K562 (cell line): ENCODE data around the gene RAB6B. TPM values are rescaled to one million over a fixed set of nuclear protein-coding genes. Genes with fewer than 3 reads are reported as not detected.

Source experiments
- ATAC-seq: fragments of 200-7000 bp; cut with Tn5 transposase; 3 replicates; pipeline ENCODE4 v1.9.1; 2020; ENCODE audit warnings: moderate library complexity
- BruUV-seq: library from RNA; stranded (reverse); fragments of 400-500 nt; replicated peaks from 2 replicates; lab custom pipeline; 2021; lab: Mats Ljungman, UMichigan
- CTCF ChIA-PET: fragments of 300-600 bp; formaldehyde crosslinking; extraction: SDS; loops from one replicate; lab custom pipeline; 2021; ENCODE audit warnings: low intra/inter-chr PET ratio; lab: Yijun Ruan, JAX
- POLR2A ChIA-PET: fragments of 300-600, 350-650 bp; sonication (Branson Sonifier 250); formaldehyde crosslinking; extraction: SDS; loops from one replicate; lab custom pipeline; 2021; ENCODE audit warnings: antibody characterized with exemption, inconsistent platforms; lab: Yijun Ruan, JAX
- DNase-seq, 4 experiments: peaks; one replicate each; pipeline versions ENCODE4 v3.0.0 to v3.0.0-alpha.2; 2011 to 2018; ENCODE audit warnings: low spot score in 3 of 4, mixed read lengths in 3 of 4; ENCODE audit errors: extremely low read depth in 1 of 4
- FAIRE-seq: peaks from 2 replicates; lab custom pipeline; 2011; peaks lifted over from hg19 to GRCh38; lab: Jason Lieb, UNC
- H2AFZ ChIP-seq: 2 replicates; pipeline ENCODE4 v1.6.0; 2011; ENCODE audit warnings: low read depth, low read length, control low read depth, inconsistent platforms
- H3K27ac ChIP-seq: fragments of 200-600 bp; 3 replicates; pipeline ENCODE4 v1.8.0; 2011; ENCODE audit warnings: low read depth, mild to moderate bottlenecking, control low read depth, inconsistent platforms, low read length, moderate library complexity, mixed read lengths; ENCODE audit errors: extremely low read depth
- H3K27me3 ChIP-seq, 2 experiments: fragments of 300-600 bp in 1 of 2; 2 replicates in 1 of 2; 3 replicates in 1 of 2; pipeline versions ENCODE4 v1.6.0 to v1.8.0; 2011; ENCODE audit warnings: inconsistent platforms in 2 of 2, low read length in 2 of 2, mild to moderate bottlenecking in 1 of 2, mixed read lengths in 1 of 2, moderate library complexity in 1 of 2; ENCODE audit not compliant: control insufficient read depth in 2 of 2, insufficient read depth in 2 of 2
- H3K36me3 ChIP-seq: fragments of 300-600 bp; 3 replicates; pipeline ENCODE4 v1.8.0; 2011; ENCODE audit warnings: mild to moderate bottlenecking, low read length, inconsistent platforms; ENCODE audit not compliant: control insufficient read depth, insufficient read depth
- H3K4me1 ChIP-seq, 2 experiments: fragments of 200-600 bp in 1 of 2; replicated peaks in 1 of 2; 2 replicates in 1 of 2; 3 replicates in 1 of 2; pipeline versions ENCODE4 v1.5.1 to v1.8.0; 2011; ENCODE audit warnings: inconsistent platforms in 2 of 2, low read length in 2 of 2, mild to moderate bottlenecking in 1 of 2, mixed read lengths in 1 of 2, moderate library complexity in 1 of 2; ENCODE audit not compliant: control insufficient read depth in 2 of 2, insufficient read depth in 2 of 2
- H3K4me2 ChIP-seq: 2 replicates; pipeline ENCODE4 v1.6.1; 2011; ENCODE audit warnings: low read length, control low read depth, inconsistent platforms, mixed read lengths; ENCODE audit not compliant: insufficient read depth
- H3K4me3 ChIP-seq: fragments of 200-600 bp; sonication (generic), shearing (Covaris generic); 2 replicates; pipeline ENCODE4 v1.5.1; 2016; ENCODE audit warnings: control low read depth, inconsistent platforms
- H3K79me2 ChIP-seq: fragments of 200-600 bp; 3 replicates; pipeline ENCODE4 v1.8.0; 2011; ENCODE audit warnings: low read length, inconsistent platforms; ENCODE audit not compliant: control insufficient read depth, insufficient read depth
- H3K9ac ChIP-seq, 2 experiments: 2 replicates each; pipeline versions ENCODE4 v1.6.0 to v1.6.1; 2011; ENCODE audit warnings: low read depth in 2 of 2, low read length in 2 of 2, control low read depth in 1 of 2, inconsistent platforms in 1 of 2, mild to moderate bottlenecking in 1 of 2, mixed read lengths in 1 of 2; ENCODE audit not compliant: insufficient read depth in 1 of 2
- H3K9me1 ChIP-seq: one replicate; pipeline ENCODE4 v1.6.0; 2011; ENCODE audit warnings: inconsistent platforms, mild to moderate bottlenecking, low read length, moderate library complexity; ENCODE audit not compliant: control insufficient read depth, insufficient read depth
- H3K9me3 ChIP-seq: replicated peaks from 2 replicates; pipeline ENCODE4 v1.5.1; 2011; ENCODE audit warnings: low read depth, low read length, inconsistent platforms; ENCODE audit not compliant: control insufficient read depth, insufficient read depth
- H4K20me1 ChIP-seq: replicated peaks from 2 replicates; pipeline ENCODE4 v1.6.1; 2011; ENCODE audit warnings: low read length, inconsistent platforms, mixed read lengths; ENCODE audit not compliant: control insufficient read depth, insufficient read depth
- ATF4 ChIP-seq: fragments of 450-650 bp; formaldehyde crosslinking; IDR thresholded peaks from 2 replicates; pipeline ENCODE4 v1.4.0; 2022; ENCODE audit warnings: mild to moderate bottlenecking, moderate library complexity
- BRF1 ChIP-seq: IDR thresholded peaks from 3 replicates; pipeline ENCODE4 v1.6.1; 2011; ENCODE audit warnings: borderline replicate concordance, mild to moderate bottlenecking; ENCODE audit not compliant: insufficient read length; ENCODE audit errors: extremely low read depth
- CBX1 ChIP-seq: sonication (generic); IDR thresholded peaks from 2 replicates; pipeline ENCODE4 v1.6.1; 2016; ENCODE audit warnings: antibody characterized with exemption, low read depth, mild to moderate bottlenecking
- CHCHD3 ChIP-seq: fragments of 250-450 bp; sonication (Bioruptor Pico); IDR thresholded peaks from 2 replicates; pipeline ENCODE4 v2.1.2; 2022; ENCODE audit warnings: mild to moderate bottlenecking
- CTCF ChIP-seq, 3 experiments: IDR thresholded peaks in 2 of 3; conservative IDR thresholded peaks in 1 of 3; 2 replicates each; pipeline ENCODE4 v1.5.1; 2011 to 2012; ENCODE audit warnings: low read length in 3 of 3, mild to moderate bottlenecking in 3 of 3, control low read depth in 2 of 3, improper control_type of control experiment in 1 of 3, inconsistent platforms in 1 of 3, low read depth in 1 of 3, mixed read lengths in 1 of 3, moderate library complexity in 1 of 3; ENCODE audit not compliant: insufficient read depth in 2 of 3
- FOXK1 ChIP-seq: sonication (generic); formaldehyde crosslinking; IDR thresholded peaks from 2 replicates; pipeline ENCODE4 v1.8.0; 2022; ENCODE audit warnings: missing genetic modification reagents, mild to moderate bottlenecking, borderline replicate concordance
- HOXB6 ChIP-seq: fragments of 250-450 bp; sonication (Bioruptor Pico); IDR thresholded peaks from 2 replicates; pipeline ENCODE4 v1.5.1; 2022; ENCODE audit warnings: mild to moderate bottlenecking, borderline replicate concordance
- ILK ChIP-seq: fragments of 450-650 bp; IDR thresholded peaks from 2 replicates; pipeline ENCODE4 v1.6.1; 2016; ENCODE audit warnings: missing genetic modification characterization, low read depth, mild to moderate bottlenecking, missing compliant biosample characterization, moderate library complexity, borderline replicate concordance
- MTA2 ChIP-seq: fragments of 450-650 bp; IDR thresholded peaks from 2 replicates; pipeline ENCODE4 v1.6.1; 2016; ENCODE audit warnings: low read depth
- NCOA1 ChIP-seq: fragments of 450-650 bp; IDR thresholded peaks from 2 replicates; pipeline ENCODE4 v1.6.1; 2016; ENCODE audit warnings: low read depth
- NR2C1 ChIP-seq, 2 experiments: fragments of 450-650 bp; IDR thresholded peaks; 2 replicates each; pipeline ENCODE4 v1.6.1; 2017; ENCODE audit warnings: mild to moderate bottlenecking in 2 of 2, antibody characterized with exemption in 1 of 2, inconsistent platforms in 1 of 2, missing compliant biosample characterization in 1 of 2, missing genetic modification characterization in 1 of 2
- NR3C1 ChIP-seq: sonication (generic); formaldehyde crosslinking; IDR thresholded peaks from 2 replicates; pipeline ENCODE4 v1.8.1; 2022; ENCODE audit warnings: missing genetic modification reagents
- RFX1 ChIP-seq: fragments of 450-650 bp; IDR thresholded peaks from 2 replicates; pipeline ENCODE4 v1.6.1; 2016; ENCODE audit warnings: mild to moderate bottlenecking, moderate library complexity
- SREBF2 ChIP-seq: sonication (generic); formaldehyde crosslinking; IDR thresholded peaks from 2 replicates; pipeline ENCODE4 v1.4.0; 2020; ENCODE audit warnings: mild to moderate bottlenecking, missing genetic modification reagents
- TARDBP ChIP-seq: fragments of 450-650 bp; IDR thresholded peaks from 2 replicates; pipeline ENCODE4 v1.6.1; 2016
- TCF15 ChIP-seq: fragments of 250-450 bp; sonication (Bioruptor Pico); IDR thresholded peaks from 2 replicates; pipeline ENCODE4 v1.8.0; 2022; ENCODE audit warnings: moderate library complexity, mild to moderate bottlenecking, inconsistent platforms
- ZKSCAN3 ChIP-seq: fragments of 250-450 bp; sonication (Bioruptor Pico); IDR thresholded peaks from 2 replicates; pipeline ENCODE4 v1.4.0; 2020
- ZNF197 ChIP-seq: fragments of 200-800 bp; sonication (Bioruptor generic); IDR thresholded peaks from 2 replicates; pipeline ENCODE4 v1.6.1; 2016; ENCODE audit warnings: low read depth, missing genetic modification characterization, missing compliant biosample characterization
- WGBS: fragments of 100-300 bp; shearing (Covaris generic); methylation state at CpG from one replicate; pipeline ENCODE4 v1.1.6; 2016; ENCODE audit warnings: low coverage, mixed read lengths; ENCODE audit not compliant: insufficient coverage; ENCODE audit errors: missing lambda C conversion rate; 5-methylcytosine and 5-hydroxymethylcytosine counted together
- in situ Hi-C: fragments of 300-500 bp; cut with MboI; formaldehyde crosslinking; loops from 4 replicates; pipeline ENCODE4 v1.15.0; 2018; ENCODE audit warnings: inconsistent platforms, mixed read lengths
- intact Hi-C: fragments of 100-400 bp; cut with micrococcal nuclease; formaldehyde crosslinking; loops from 2 replicates; pipeline ENCODE4 v1.14.2; 2022
- polyA plus RNA-seq, 8 experiments: library from polyadenylated mRNA; depleted of rRNA in 4 of 8; stranded (reverse) in 5 of 8; unstranded in 3 of 8; fragments of >200 nt; fragmentation: Nextera tagmentation in 2 of 8; fragmentation: Illumina TruSeq in 1 of 8; extraction: Ambion mirVana in 2 of 8; extraction: Trizol in 1 of 8; gene quantifications; 2 replicates each; pipeline versions ENCODE4 v1.2.1 to v1.2.3, GENCODE V29; 2011 to 2014; ENCODE audit warnings: inconsistent platforms in 1 of 8, missing spikeins in 1 of 8
- total RNA-seq, 7 experiments: library from RNA; depleted of rRNA in 6 of 7; stranded (reverse); fragments of >200 nt in 6 of 7; fragmentation: Illumina TruSeq in 2 of 7; extraction: Trizol in 2 of 7; gene quantifications; 2 replicates each; pipeline versions ENCODE4 v1.2.1 to v1.2.3, GENCODE V29; 2011 to 2021; ENCODE audit warnings: low replicate concordance in 1 of 7

The RAB6B gene
- total and polyA plus RNA-seq, 9 of the 15 experiments (the other 6 are each of a cell fraction or from before 2014, with no cell fraction given), result 0.60 to 18.1 (median 1.5) TPM

- TF ChIP-seq TARDBP (no peak), ZKSCAN3 (CRISPR knock-in tag) (no peak), NR2C1 (IDR thresholded peaks at IDR 0.05) (no peak), NR2C1 (tag; IDR thresholded peaks at IDR 0.05) (no peak), ATF4 (CRISPR knock-in tag) (no peak)
These were observed 19.3 kb upstream of the RAB6B start (continued) for GRCh38 chr3:133914839-133915600.

- no peaks in the 10 kb centered on the region; a peak in 1 of 5 replicates for H3K4me1 ChIP-seq
- ATAC-seq (no peak), FAIRE-seq (no peak), DNase-seq (peak in 2 of 4 experiments; percentile 26 to 29)
- intact Hi-C loops (no loop called here), in situ Hi-C loops (loop anchor here (25.0 kb wide), 1 partner anchor 248 kb away; the partner anchor contains the start of gene TOPBP1)
- no peak overlapping the region for H3K4me2 ChIP-seq
- H3K36me3 ChIP-seq, result no peaks in the 10 kb centered on the region
- no TSS peak for BruUV-seq
- H3K9me3 ChIP-seq, result no peaks in the 10 kb centered on the region
- 9% methylated on average over 1 of the region's 2 CpGs for WGBS
- no peak overlapping the region for H2AFZ ChIP-seq
- H3K9ac ChIP-seq, result no peak overlapping the region
- H3K79me2 ChIP-seq, result no peaks in the 10 kb centered on the region
- H3K9me1 ChIP-seq, result no peaks in the 10 kb centered on the region
- H4K20me1 ChIP-seq, result no peaks in the 10 kb centered on the region
- no peak overlapping the region for H3K27ac ChIP-seq
- H3K27me3 ChIP-seq, result no peaks in the 10 kb centered on the region
- H3K4me3 ChIP-seq, result no peak overlapping the region
- ChIA-PET CTCF (interaction anchor here (0.7 kb wide), 1 partner anchor 15 kb away, joined by 3 read pairs; the partner anchor contains the start of gene RAB6B), POLR2A (interaction anchor here (1.1 kb wide), 1 partner anchor 19 kb away, joined by 3 read pairs; no protein-coding TSS in a partner anchor)
- TF ChIP-seq ILK (tag) (no peak), CBX1 (no peak), NR3C1 (CRISPR knock-in tag) (no peak), HOXB6 (CRISPR knock-in tag) (no peak), CTCF (IDR thresholded peaks at IDR 0.05 in 2 of 3, conservative IDR thresholded peaks at IDR 0.05 in 1 of 3; ENCODE audit: insufficient read depth in 2 of 3, low read depth in 1 of 3, low read length in 3 of 3) (peak in 1 of 3 experiments; percentile 23; a peak in 1 of 6 replicates), RFX1 (0 out of 2 replicates have a peak, but pooled peaks have one; percentile 12), MTA2 (no peak), ZNF197 (CRISPR knock-in tag) (no peak), NCOA1 (no peak), SREBF2 (CRISPR knock-in tag) (no peak), TCF15 (CRISPR knock-in tag) (no peak), FOXK1 (CRISPR knock-in tag) (no peak), CHCHD3 (no peak), BRF1 (no peak)
These were observed 14.7 kb upstream of the RAB6B start for GRCh38 chr3:133910422-133910821.
